ENCODE results near the gene TSPEAR.

The TSPEAR gene

GRCh38 chr21:44572959-44573583 is 138.3 kb downstream of the TSPEAR start:
- H3K9me3 Mint-ChIP-seq: peaks cover 43% of the 10 kb centered on the region
- H3K27ac Mint-ChIP-seq: no peak overlapping the region
- H3K4me3 Mint-ChIP-seq: no peak overlapping the region
- no peak for TF ChIP-seq CTCF (IDR thresholded peaks at IDR 0.05; ENCODE audit: unreplicated experiment in 3 of 3)
- no peaks in the 10 kb centered on the region for H3K36me3 Mint-ChIP-seq (ENCODE audit: low read depth)
- H3K4me1 Mint-ChIP-seq: no peaks in the 10 kb centered on the region
- H3K27me3 Mint-ChIP-seq (ENCODE audit: low read depth): peaks cover 28% of the 10 kb centered on the region

DNA sequence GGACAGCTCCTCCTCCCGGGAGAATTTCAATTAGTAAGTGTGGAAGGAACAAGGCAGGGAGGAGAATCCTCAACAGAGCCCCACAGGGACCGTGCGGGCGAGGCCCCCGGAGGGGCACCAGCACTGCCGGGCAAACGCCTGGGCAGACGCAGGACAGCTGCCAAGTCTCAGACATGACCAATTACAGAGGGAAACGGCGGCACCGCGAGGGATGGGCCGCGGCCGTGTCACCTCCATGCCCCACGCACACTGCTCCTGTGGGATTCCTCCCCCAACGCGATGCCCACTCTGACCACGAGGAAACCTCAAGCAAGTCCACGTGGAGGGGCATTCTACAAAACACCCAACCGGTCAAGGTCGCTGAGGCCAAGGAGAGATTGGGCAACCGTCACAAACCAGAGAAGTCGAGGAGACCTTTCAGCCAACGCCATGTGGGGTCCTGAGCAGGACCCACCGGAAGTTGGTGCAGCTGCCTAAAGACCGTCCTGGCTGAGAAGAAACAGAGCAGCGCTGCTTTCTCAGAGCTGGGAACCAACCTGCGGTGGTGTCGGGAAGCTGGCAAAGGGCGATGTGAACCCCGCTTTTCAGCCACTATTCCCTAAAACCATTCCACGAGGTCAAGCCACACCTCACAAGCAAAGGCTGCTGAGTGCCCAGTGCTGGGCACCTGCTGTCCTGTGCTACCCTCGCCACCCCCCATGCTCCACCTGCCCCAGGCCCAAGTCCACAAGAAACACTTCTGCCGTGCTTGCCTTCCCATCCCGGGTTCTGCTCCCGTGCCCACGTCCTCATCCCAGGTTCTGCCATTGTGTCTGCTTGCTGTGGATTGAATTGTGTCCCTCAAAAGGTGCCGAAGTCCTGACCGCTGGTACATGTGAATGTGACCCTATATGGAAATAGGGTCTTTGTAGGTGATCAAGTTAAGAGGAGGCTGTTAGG is 139.3 kb downstream of the TSPEAR start:
- peaks cover 35% of the 10 kb centered on the region for H3K9me3 Mint-ChIP-seq
- H3K36me3 Mint-ChIP-seq (ENCODE audit: low read depth): no peaks in the 10 kb centered on the region

GRCh38 chr21:44571296-44571695 is 140.1 kb downstream of the TSPEAR start:
- Mint-ChIP-seq H3K36me3 (ENCODE audit: low read depth) (no peaks in the 10 kb centered on the region), H3K4me1 (no peaks in the 10 kb centered on the region), H3K27ac (no peak overlapping the region), H3K9me3 (peaks cover 30% of the 10 kb centered on the region), H3K27me3 (ENCODE audit: low read depth) (peaks cover 36% of the 10 kb centered on the region), H3K4me3 (no peak overlapping the region)
- TF ChIP-seq CTCF (IDR thresholded peaks at IDR 0.05; ENCODE audit: unreplicated experiment in 3 of 3): no peak

More for the DNA sequence above, 139.3 kb downstream of the TSPEAR start:
- Mint-ChIP-seq H3K27ac (no peak overlapping the region), H3K4me3 (no peak overlapping the region), H3K4me1 (no peaks in the 10 kb centered on the region), H3K27me3 (ENCODE audit: low read depth) (peaks cover 36% of the 10 kb centered on the region)
- TF ChIP-seq CTCF (IDR thresholded peaks at IDR 0.05; ENCODE audit: unreplicated experiment in 3 of 3): no peak

DNA sequence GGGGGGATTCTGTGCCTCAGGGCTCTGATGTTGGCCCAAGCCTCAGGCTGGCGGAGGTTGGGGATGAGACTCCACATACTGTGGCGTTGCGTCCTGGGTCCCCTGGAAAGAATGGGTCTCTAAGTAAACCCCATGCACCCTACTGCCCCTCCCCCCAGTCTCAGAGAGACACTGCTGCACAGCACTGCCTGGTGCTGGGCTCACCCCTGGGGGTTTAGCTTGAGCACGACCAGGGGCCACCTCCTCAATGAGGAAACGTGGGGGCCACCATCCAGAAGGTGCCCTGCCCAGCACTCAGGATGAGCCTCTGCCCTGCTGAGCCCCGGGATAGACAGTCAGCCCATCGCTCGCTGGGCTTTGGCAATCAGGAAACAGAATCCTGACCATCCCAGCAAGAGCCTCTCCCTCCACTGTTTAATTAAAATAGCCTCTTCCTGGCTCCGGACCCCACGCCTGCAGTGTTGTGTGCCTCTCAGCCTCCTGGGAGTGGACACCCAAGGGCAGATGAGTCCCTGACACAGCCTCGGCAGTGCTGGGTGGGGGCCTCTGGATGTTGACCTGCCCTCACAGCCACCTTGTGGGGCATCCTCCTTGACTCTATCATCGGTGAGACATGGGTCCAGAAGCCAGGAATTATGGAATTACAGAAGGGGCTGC is 141.4 kb downstream of the TSPEAR start:
- Mint-ChIP-seq H3K27ac (no peak overlapping the region), H3K4me1 (no peaks in the 10 kb centered on the region), H3K9me3 (peaks cover 23% of the 10 kb centered on the region), H3K4me3 (no peak overlapping the region), H3K36me3 (ENCODE audit: low read depth) (no peaks in the 10 kb centered on the region), H3K27me3 (ENCODE audit: low read depth) (peaks cover 31% of the 10 kb centered on the region)
- TF ChIP-seq CTCF (IDR thresholded peaks at IDR 0.05; ENCODE audit: unreplicated experiment in 3 of 3): no peak

GRCh38 chr21:44568667-44569556 is 142.5 kb downstream of the TSPEAR start:
- peaks cover 31% of the 10 kb centered on the region for H3K27me3 Mint-ChIP-seq (ENCODE audit: low read depth)
- H3K27ac Mint-ChIP-seq: no peak overlapping the region
- no peak overlapping the region for H3K4me3 Mint-ChIP-seq
- H3K36me3 Mint-ChIP-seq (ENCODE audit: low read depth): no peaks in the 10 kb centered on the region
- H3K4me1 Mint-ChIP-seq: no peaks in the 10 kb centered on the region
- H3K9me3 Mint-ChIP-seq: peaks cover 23% of the 10 kb centered on the region
- TF ChIP-seq CTCF (IDR thresholded peaks at IDR 0.05; ENCODE audit: unreplicated experiment in 3 of 3): no peak

Measured in nephron (organoid).